LNCaP clone FGC (cell line): ENCODE results near the gene CHRD.
A peak's percentile ranks its signal among the peaks of the same experiment; 100 is the strongest.
"Not testable (repeated sequence)": the region's sequence is repeated elsewhere in the genome, so short reads cannot be mapped to it uniquely, and the experiment has no call there.

Experiments
- DNase-seq: peaks from one replicate; pipeline ENCODE4 v3.0.0-alpha.2; 2011; ENCODE audit warnings: low read depth
- H3K4me3 ChIP-seq: 2 replicates; pipeline ENCODE4 v1.5.1; 2011; ENCODE audit warnings: mild to moderate bottlenecking, low read depth, low read length, control low read depth
- TF ChIP-seq, protein P1 (sequence below): IDR thresholded peaks from 2 replicates; pipeline ENCODE4 v1.5.1; 2012; ENCODE audit warnings: mild to moderate bottlenecking; ENCODE audit not compliant: control insufficient read depth, insufficient read depth; ENCODE audit errors: extremely low read depth

Gene CHRD

DNA sequence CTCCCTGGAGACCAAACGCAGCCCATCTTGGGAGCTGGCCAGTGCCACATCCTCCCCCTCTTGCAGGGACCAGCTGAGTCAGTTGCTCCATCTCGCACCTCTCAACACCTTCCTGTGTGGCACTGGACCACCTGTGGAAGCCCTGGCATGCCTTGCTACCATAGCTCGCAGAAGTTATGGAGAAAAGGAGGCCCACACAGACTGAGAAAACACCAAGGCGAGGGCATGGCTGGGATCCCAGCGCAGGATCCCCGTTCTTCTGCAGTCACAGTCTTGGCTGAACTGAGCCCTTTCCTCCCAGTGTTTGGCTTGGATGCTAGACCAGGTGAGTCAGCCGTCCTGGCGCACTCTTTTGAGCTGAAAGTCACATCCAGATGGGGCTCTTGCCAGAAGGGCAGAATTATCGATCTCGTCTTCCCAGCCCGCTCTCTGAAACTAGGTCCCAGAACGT is 46.9 kb downstream of the CHRD start:
- H3K4me3 ChIP-seq, result no peak overlapping the region

DNA sequence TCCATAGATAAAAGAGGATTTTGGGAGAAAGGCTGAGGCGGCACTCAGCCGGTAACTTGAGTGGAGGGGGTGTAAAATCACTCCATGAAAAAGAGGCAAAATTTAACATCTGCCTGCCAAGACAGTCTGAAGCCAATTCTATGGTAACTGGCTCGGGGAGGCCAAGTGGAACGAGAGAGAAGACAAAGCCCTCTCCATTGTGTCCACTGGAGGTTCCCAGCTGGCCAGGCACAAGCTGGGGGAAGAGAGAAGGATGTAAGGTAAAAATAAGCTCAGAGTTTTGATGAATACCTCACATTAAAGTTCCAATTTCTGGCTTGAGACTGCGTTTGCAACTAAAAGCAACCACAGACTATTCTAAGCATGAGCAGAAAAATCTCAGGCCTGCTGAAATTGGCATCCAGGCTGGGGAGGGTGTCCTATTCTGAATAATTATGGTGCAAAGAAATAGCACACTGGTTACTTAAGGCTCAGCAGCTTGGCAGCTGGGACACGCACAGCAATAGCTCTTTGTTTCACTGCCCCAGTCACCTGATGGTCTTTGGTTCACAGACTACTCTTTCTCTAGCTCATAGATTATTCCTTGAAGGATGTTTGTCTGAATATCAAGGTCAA is 48.8 kb downstream of the CHRD start:
- no peak for DNase-seq
- H3K4me3 ChIP-seq, result no peak overlapping the region
- TF ChIP-seq, protein P1, sequence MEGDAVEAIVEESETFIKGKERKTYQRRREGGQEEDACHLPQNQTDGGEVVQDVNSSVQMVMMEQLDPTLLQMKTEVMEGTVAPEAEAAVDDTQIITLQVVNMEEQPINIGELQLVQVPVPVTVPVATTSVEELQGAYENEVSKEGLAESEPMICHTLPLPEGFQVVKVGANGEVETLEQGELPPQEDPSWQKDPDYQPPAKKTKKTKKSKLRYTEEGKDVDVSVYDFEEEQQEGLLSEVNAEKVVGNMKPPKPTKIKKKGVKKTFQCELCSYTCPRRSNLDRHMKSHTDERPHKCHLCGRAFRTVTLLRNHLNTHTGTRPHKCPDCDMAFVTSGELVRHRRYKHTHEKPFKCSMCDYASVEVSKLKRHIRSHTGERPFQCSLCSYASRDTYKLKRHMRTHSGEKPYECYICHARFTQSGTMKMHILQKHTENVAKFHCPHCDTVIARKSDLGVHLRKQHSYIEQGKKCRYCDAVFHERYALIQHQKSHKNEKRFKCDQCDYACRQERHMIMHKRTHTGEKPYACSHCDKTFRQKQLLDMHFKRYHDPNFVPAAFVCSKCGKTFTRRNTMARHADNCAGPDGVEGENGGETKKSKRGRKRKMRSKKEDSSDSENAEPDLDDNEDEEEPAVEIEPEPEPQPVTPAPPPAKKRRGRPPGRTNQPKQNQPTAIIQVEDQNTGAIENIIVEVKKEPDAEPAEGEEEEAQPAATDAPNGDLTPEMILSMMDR, result no peak

More for the DNA sequence above, 46.9 kb downstream of the CHRD start:
- TF ChIP-seq, protein P1, result no peak
- peak; percentile 19 for DNase-seq

DNA sequence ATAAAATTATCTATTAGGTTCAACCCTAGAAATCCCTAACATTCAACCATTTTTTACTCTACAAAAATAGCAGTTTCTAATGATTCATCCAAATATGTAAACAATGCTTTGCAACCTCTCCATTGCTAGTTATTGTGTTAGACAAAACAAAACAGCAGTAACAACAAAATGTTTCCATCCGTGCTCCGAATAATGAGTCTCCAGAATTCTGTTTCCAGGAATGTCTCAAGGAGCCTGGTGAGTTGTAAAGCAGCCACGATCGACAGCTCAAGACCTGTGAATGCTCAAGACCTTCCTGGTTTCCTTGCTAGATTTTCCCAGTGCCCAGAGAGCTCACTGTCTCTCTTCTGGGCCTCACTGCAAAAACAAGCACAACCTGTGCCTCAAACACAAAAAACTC is 49.9 kb downstream of the CHRD start:
- no peak overlapping the region for H3K4me3 ChIP-seq
- TF ChIP-seq, protein P1, result no peak
- no peak for DNase-seq

DNA sequence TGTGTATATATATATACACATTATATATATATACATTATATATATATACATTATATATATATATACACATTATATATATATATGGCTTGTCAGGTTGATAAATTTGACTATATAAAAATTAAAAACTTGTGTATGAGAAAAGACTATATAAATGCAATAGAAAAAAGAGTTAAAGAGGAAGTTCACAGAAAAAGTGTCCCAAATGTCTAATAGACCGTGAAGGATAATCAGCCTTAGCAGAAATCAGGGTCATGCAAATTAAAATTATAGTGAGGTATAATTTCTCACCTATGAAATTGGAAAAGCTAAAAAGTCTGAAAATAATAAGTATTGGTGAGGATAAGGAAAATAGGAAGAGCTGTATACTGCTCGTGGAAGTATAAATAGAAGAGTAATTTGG is 51.1 kb downstream of the CHRD start:
- no peak overlapping the region for H3K4me3 ChIP-seq
- TF ChIP-seq, protein P1, result no peak
- DNase-seq, result no peak

DNA sequence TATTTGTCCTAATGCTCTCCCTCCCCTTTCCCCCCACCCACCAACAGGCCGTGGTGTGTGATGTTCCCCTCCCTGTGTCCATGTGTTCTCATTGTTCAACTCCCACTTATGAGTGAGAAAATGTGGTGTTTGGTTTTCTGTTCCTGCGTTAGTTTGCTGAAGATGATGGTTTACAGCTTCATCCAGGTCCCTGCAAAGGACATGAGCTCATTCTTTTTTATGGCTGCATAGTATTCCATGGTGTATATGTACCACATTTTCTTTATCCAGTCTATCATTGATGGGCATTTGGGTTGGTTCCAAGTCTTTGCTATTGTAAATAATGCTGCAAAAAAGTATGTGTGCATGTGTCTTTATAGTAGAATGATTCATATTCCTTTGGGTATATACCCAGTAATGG is 53.3 kb downstream of the CHRD start:
- not testable (repeated sequence) for DNase-seq, H3K4me3 ChIP-seq

DNA sequence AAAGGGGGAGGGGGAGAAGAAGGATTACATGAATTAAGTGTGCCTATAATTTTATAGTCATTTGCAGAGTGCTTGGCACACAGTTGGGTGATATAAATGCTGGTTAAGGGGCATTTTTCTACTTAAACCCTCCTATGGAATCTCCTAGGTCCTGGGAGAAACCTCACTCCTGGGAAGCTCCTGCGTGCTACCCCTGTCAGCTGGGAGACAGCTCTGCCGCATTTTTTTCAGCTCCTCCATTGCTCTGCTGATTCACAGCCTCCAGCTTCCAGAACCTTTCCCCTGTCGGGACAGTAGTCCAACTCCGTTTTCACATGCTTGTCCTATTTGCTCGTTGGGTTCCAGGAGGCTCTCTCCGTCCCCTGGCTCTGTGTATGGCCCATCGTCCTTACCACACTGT is 59.2 kb downstream of the CHRD start:
- TF ChIP-seq, protein P1, result no peak

More for the DNA sequence above, 59.2 kb downstream of the CHRD start:
- no peak for DNase-seq
- no peak overlapping the region for H3K4me3 ChIP-seq
